GM12801 (cell line): Measurements from ENCODE around the gene FCMR.

Experiments
- CTCF ChIP-seq: IDR thresholded peaks from one replicate; pipeline ENCODE4 v1.5.1; 2011; ENCODE audit warnings: control low read depth; ENCODE audit not compliant: insufficient read length; ENCODE audit errors: extremely low read depth

Gene FCMR

GRCh38 chr1:206902702-206903101 lies 19.0 kb downstream of the FCMR start:
- no peak for TF ChIP-seq CTCF

GRCh38 chr1:206901944-206902343 lies 19.8 kb downstream of the FCMR start:
- no peak for TF ChIP-seq CTCF

GRCh38 chr1:206900149-206900548 lies 21.6 kb downstream of the FCMR start:
- no peak for TF ChIP-seq CTCF

GRCh38 chr1:206899717-206900116 lies 22.0 kb downstream of the FCMR start:
- TF ChIP-seq CTCF = no peak

GRCh38 chr1:206898915-206899431 lies 22.8 kb downstream of the FCMR start:
- TF ChIP-seq CTCF = no peak

GRCh38 chr1:206898089-206898914 lies 23.4 kb downstream of the FCMR start:
- no peak for TF ChIP-seq CTCF

GRCh38 chr1:206897175-206897574 lies 24.6 kb downstream of the FCMR start, which contains the start of gene IL24:
Gene IL24, plus strand, starts transcription at chr1:206897443. Its CDS starts 390 bp downstream, at chr1:206897833.
- no peak for TF ChIP-seq CTCF
